Endothelial cell of umbilical vein (primary cell): ENCODE results near the gene ZNF184. TPM values are rescaled to one million over a fixed set of nuclear protein-coding genes. Genes with fewer than 3 reads are reported as not detected.

ENCODE experiments used
- BruUV-seq: library from RNA; stranded (reverse); fragments of 400-500 nt; replicated peaks from 2 replicates; lab custom pipeline; 2021; lab: Mats Ljungman, UMichigan
- CTCF ChIA-PET: fragments of 300-600, 350-600 bp; sonication (Branson Sonifier 250); formaldehyde crosslinking; loops from one replicate; lab custom pipeline; 2021; ENCODE audit warnings: antibody characterized with exemption, inconsistent platforms; lab: Charles Lee
- POLR2A ChIA-PET: fragments of 300-600, 350-600 bp; sonication (Branson Sonifier 250); formaldehyde crosslinking; loops from one replicate; lab custom pipeline; 2021; ENCODE audit warnings: antibody characterized with exemption, inconsistent platforms; lab: Charles Lee
- DNase-seq: peaks from one replicate; pipeline ENCODE4 v3.0.0-alpha.2; 2011; ENCODE audit warnings: low read depth, low spot score
- FAIRE-seq: peaks from 2 replicates; lab custom pipeline; 2011; peaks lifted over from hg19 to GRCh38; lab: Jason Lieb, UNC
- H2AFZ ChIP-seq: 2 replicates; pipeline ENCODE4 v1.6.0; 2012; ENCODE audit warnings: low read depth, low read length, control low read depth, inconsistent platforms
- H3K27ac ChIP-seq: 2 replicates; pipeline ENCODE4 v1.5.1; 2011; ENCODE audit warnings: low read depth, mild to moderate bottlenecking, control low read depth, low read length, moderate library complexity; ENCODE audit not compliant: insufficient read depth
- H3K27me3 ChIP-seq, 2 experiments: 2 replicates each; pipeline versions ENCODE4 v1.6.0 to v1.6.1; 2011; ENCODE audit warnings: low read length in 2 of 2, mixed read lengths in 1 of 2; ENCODE audit not compliant: control insufficient read depth in 2 of 2, insufficient read depth in 2 of 2
- H3K36me3 ChIP-seq, 2 experiments: 2 replicates in 1 of 2; 3 replicates in 1 of 2; pipeline ENCODE4 v1.5.1; 2011; ENCODE audit warnings: low read length in 2 of 2, mild to moderate bottlenecking in 1 of 2, moderate library complexity in 1 of 2; ENCODE audit not compliant: control insufficient read depth in 2 of 2, insufficient read depth in 2 of 2; ENCODE audit errors: extremely low read depth in 1 of 2
- H3K4me1 ChIP-seq: 3 replicates; pipeline ENCODE4 v1.5.1; 2011; ENCODE audit warnings: mild to moderate bottlenecking, low read length; ENCODE audit not compliant: control insufficient read depth, insufficient read depth; ENCODE audit errors: extremely low read depth
- H3K4me2 ChIP-seq: 2 replicates; pipeline ENCODE4 v1.6.1; 2011; ENCODE audit warnings: low read length, control low read depth, mixed read lengths; ENCODE audit not compliant: insufficient read depth
- H3K4me3 ChIP-seq, 3 experiments: fragments of 200-600 bp in 1 of 3; sonication (generic), shearing (Covaris generic) in 1 of 3; replicated peaks in 1 of 3; 2 replicates each; pipeline ENCODE4 v1.5.1; 2011 to 2016; ENCODE audit warnings: control low read depth in 3 of 3, low read length in 3 of 3, mild to moderate bottlenecking in 2 of 3, inconsistent platforms in 1 of 3, low read depth in 1 of 3, moderate library complexity in 1 of 3; ENCODE audit not compliant: insufficient read depth in 1 of 3
- H3K79me2 ChIP-seq: 2 replicates; pipeline ENCODE4 v1.6.0; 2012; ENCODE audit warnings: low read length, inconsistent platforms; ENCODE audit not compliant: control insufficient read depth, insufficient read depth
- H3K9ac ChIP-seq: replicated peaks from 2 replicates; pipeline ENCODE3; 2011; ENCODE audit warnings: low read length, control low read depth; ENCODE audit not compliant: insufficient read depth; ENCODE audit errors: extremely low read depth
- H3K9me1 ChIP-seq: replicated peaks from 3 replicates; pipeline ENCODE4 v1.6.0; 2011; ENCODE audit warnings: mild to moderate bottlenecking, low read length; ENCODE audit not compliant: control insufficient read depth, insufficient read depth; ENCODE audit errors: extremely low read depth
- H3K9me3 ChIP-seq: replicated peaks from 2 replicates; pipeline ENCODE4 v1.5.1; 2012; ENCODE audit warnings: low read length, inconsistent platforms; ENCODE audit not compliant: control insufficient read depth, insufficient read depth
- H4K20me1 ChIP-seq: replicated peaks from 2 replicates; pipeline ENCODE3; 2011; ENCODE audit warnings: mild to moderate bottlenecking, low read length; ENCODE audit not compliant: control insufficient read depth, insufficient read depth; ENCODE audit errors: extremely low read depth
- FOS ChIP-seq: IDR thresholded peaks from 2 replicates; pipeline ENCODE4 v1.6.1; 2011; ENCODE audit warnings: mild to moderate bottlenecking, low read length, moderate library complexity, borderline replicate concordance; ENCODE audit not compliant: insufficient read depth
- GATA2 ChIP-seq: IDR thresholded peaks from 2 replicates; pipeline ENCODE4 v1.7.0; 2011; ENCODE audit warnings: low read depth, mild to moderate bottlenecking, moderate library complexity, mixed read lengths, low read length; ENCODE audit not compliant: insufficient read length, insufficient read depth
- JUN ChIP-seq: IDR thresholded peaks from 2 replicates; pipeline ENCODE4 v1.6.1; 2011; ENCODE audit warnings: borderline replicate concordance, low read depth; ENCODE audit not compliant: insufficient read length, insufficient read depth
- MAX ChIP-seq: IDR thresholded peaks from 2 replicates; pipeline ENCODE4 v1.6.1; 2011; ENCODE audit not compliant: insufficient read depth, insufficient read length
- MYC ChIP-seq: IDR thresholded peaks from one replicate; pipeline ENCODE4 v1.6.1; 2011; ENCODE audit warnings: mild to moderate bottlenecking, low read depth, low read length
- POLR2AphosphoS5 ChIP-seq: IDR thresholded peaks from 2 replicates; pipeline ENCODE4 v1.6.1; 2012; ENCODE audit warnings: low read depth, mild to moderate bottlenecking, control low read depth, low read length, moderate library complexity; ENCODE audit not compliant: insufficient read depth
- dilution Hi-C: fragments of 300-500 bp; cut with MboI; formaldehyde crosslinking; loops from one replicate; pipeline ENCODE4 v1.15.0; 2019; ENCODE audit warnings: low sequenced_read_pairs; ENCODE audit not compliant: extremely low pct_ligation_motif_present
- intact Hi-C: fragments of 100-400 bp; cut with micrococcal nuclease; formaldehyde crosslinking; loops from one replicate; pipeline ENCODE4 v1.10.0; 2022
- polyA plus RNA-seq, 4 experiments: library from polyadenylated mRNA; depleted of rRNA in 3 of 4; stranded (reverse) in 3 of 4; unstranded in 1 of 4; fragments of >200 nt; gene quantifications; 2 replicates each; pipeline versions ENCODE4 v1.2.1 to v1.2.3, GENCODE V29; 2011 to 2012; ENCODE audit warnings: missing spikeins in 1 of 4
- total RNA-seq: library from RNA; stranded (reverse); gene quantifications from 2 replicates; pipeline ENCODE4 v1.2.3, GENCODE V29; 2021
- TF ChIP-seq, protein P1 (sequence below), 2 donors: IDR thresholded peaks; 1 replicate in 1 of 2; 2 replicates in 1 of 2; pipeline ENCODE4 v1.5.1; 2011; ENCODE audit warnings: low read length in 2 of 2, mild to moderate bottlenecking in 2 of 2, moderate library complexity in 2 of 2, control low read depth in 1 of 2, inconsistent platforms in 1 of 2, low read depth in 1 of 2; ENCODE audit not compliant: insufficient read depth in 1 of 2; ENCODE audit errors: extremely low read depth in 1 of 2

ZNF184 gene
- total and polyA plus RNA-seq, 2 donors (not counting 3 experiments of a cell fraction or from before 2014, with no cell fraction given): 1.6 to 6.5 TPM

DNA sequence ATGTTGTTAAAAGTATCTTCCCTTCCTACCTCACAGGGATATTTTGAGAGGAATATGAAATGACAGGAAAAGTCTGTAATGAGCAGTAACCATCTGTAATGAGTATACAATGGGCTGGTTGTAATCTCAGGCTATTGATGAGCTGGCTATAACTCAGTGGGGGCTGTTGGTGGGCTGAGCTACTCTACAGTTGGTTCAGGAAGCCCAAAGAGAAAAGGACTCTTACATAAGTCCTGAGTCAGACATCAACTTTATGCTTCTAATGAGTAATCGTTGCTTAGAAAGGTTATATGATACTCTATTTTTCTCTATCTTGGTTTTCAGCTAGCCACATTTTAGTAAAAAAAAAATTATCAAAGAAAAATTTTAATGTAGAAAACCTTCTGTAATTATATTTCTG lies 57.9 kb downstream of the ZNF184 start:
- no peaks in the 10 kb centered on the region for H3K4me1 ChIP-seq
- no TSS peak for BruUV-seq

More for the DNA sequence above, 57.9 kb downstream of the ZNF184 start:
- H3K79me2 ChIP-seq: no peaks in the 10 kb centered on the region
- dilution Hi-C loops (no loop called here), intact Hi-C loops (no loop called here)
- no peak overlapping the region for H3K4me2 ChIP-seq
- no peak overlapping the region for H3K9ac ChIP-seq
- H3K9me1 ChIP-seq: no peaks in the 10 kb centered on the region
- FAIRE-seq: no peak
- DNase-seq: no peak
- ChIA-PET CTCF (no interaction called here), POLR2A (no interaction called here)
- no peak overlapping the region for H3K4me3 ChIP-seq
- H3K27me3 ChIP-seq: no peaks in the 10 kb centered on the region
- H4K20me1 ChIP-seq: no peaks in the 10 kb centered on the region
- TF ChIP-seq MYC: no peak
- TF ChIP-seq FOS: no peak
- no peak for TF ChIP-seq GATA2
- no peak for TF ChIP-seq POLR2AphosphoS5
- TF ChIP-seq, protein P1, sequence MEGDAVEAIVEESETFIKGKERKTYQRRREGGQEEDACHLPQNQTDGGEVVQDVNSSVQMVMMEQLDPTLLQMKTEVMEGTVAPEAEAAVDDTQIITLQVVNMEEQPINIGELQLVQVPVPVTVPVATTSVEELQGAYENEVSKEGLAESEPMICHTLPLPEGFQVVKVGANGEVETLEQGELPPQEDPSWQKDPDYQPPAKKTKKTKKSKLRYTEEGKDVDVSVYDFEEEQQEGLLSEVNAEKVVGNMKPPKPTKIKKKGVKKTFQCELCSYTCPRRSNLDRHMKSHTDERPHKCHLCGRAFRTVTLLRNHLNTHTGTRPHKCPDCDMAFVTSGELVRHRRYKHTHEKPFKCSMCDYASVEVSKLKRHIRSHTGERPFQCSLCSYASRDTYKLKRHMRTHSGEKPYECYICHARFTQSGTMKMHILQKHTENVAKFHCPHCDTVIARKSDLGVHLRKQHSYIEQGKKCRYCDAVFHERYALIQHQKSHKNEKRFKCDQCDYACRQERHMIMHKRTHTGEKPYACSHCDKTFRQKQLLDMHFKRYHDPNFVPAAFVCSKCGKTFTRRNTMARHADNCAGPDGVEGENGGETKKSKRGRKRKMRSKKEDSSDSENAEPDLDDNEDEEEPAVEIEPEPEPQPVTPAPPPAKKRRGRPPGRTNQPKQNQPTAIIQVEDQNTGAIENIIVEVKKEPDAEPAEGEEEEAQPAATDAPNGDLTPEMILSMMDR (IDR thresholded peaks at IDR 0.05; ENCODE audit: extremely low read depth in 1 of 2, insufficient read depth in 1 of 2, low read depth in 1 of 2, low read length in 2 of 2): no peak
- no peak for TF ChIP-seq MAX
- no peak for TF ChIP-seq JUN
- H2AFZ ChIP-seq: no peak overlapping the region
- no peaks in the 10 kb centered on the region for H3K9me3 ChIP-seq
- no peaks in the 10 kb centered on the region for H3K36me3 ChIP-seq
- H3K27ac ChIP-seq: no peak overlapping the region
